ENCODE data around the gene RGSL1. TPM values are rescaled to one million over a fixed set of nuclear protein-coding genes. Genes with fewer than 3 reads are reported as not detected.

RGSL1 gene
- total and polyA plus RNA-seq, 2 donors (not counting 1 experiment from before 2014, with no cell fraction given) = not detected

DNA sequence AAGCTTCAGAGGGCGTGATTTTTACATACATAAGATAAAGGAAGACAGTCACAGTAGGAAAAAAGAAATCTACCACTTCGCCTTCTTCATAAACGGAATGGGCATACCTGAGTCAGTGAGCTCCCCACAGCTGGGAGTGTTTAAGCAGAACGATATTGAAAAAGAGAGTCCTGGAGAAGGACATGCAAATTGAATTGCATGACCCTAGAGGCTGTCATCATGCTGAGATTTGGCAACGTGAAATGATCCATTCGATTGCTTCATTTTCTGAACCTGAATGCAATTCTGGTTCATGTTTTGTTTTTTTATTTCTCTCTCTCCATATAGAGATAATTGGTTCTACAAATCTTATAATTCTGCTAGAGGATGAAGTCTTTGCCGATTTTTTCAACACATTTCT is 3.7 kb downstream of the RGSL1 start:
- no peaks in the 10 kb centered on the region for H3K36me3 ChIP-seq (ENCODE audit: control insufficient read depth, insufficient read depth, low read length)
- H3K79me2 ChIP-seq (ENCODE audit: control insufficient read depth, insufficient read depth, low read length) = no peaks in the 10 kb centered on the region
- no peak for DNase-seq (ENCODE audit: low read depth in 2 of 2)
- H3K4me2 ChIP-seq (ENCODE audit: extremely low read depth, insufficient read depth, low read length) = no peak overlapping the region
- TF ChIP-seq, protein P1, sequence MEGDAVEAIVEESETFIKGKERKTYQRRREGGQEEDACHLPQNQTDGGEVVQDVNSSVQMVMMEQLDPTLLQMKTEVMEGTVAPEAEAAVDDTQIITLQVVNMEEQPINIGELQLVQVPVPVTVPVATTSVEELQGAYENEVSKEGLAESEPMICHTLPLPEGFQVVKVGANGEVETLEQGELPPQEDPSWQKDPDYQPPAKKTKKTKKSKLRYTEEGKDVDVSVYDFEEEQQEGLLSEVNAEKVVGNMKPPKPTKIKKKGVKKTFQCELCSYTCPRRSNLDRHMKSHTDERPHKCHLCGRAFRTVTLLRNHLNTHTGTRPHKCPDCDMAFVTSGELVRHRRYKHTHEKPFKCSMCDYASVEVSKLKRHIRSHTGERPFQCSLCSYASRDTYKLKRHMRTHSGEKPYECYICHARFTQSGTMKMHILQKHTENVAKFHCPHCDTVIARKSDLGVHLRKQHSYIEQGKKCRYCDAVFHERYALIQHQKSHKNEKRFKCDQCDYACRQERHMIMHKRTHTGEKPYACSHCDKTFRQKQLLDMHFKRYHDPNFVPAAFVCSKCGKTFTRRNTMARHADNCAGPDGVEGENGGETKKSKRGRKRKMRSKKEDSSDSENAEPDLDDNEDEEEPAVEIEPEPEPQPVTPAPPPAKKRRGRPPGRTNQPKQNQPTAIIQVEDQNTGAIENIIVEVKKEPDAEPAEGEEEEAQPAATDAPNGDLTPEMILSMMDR (conservative IDR thresholded peaks at IDR 0.05 in 1 of 2, IDR thresholded peaks at IDR 0.05 in 1 of 2; ENCODE audit: low read depth in 1 of 2, low read length in 2 of 2) = no peak
- TF ChIP-seq EZH2 (IDR thresholded peaks at IDR 0.05; ENCODE audit: low read length, missing control alignments) = no peak
- no peak overlapping the region for H3K27ac ChIP-seq (ENCODE audit: insufficient read depth, low read length)
- no peak overlapping the region for H3K9ac ChIP-seq (ENCODE audit: insufficient read depth, low read length)
- no peaks in the 10 kb centered on the region for H3K9me3 ChIP-seq (ENCODE audit: control insufficient read depth, insufficient read depth, low read depth, low read length)
- H3K27me3 ChIP-seq (ENCODE audit: control insufficient read depth, insufficient read depth, low read length) = no peaks in the 10 kb centered on the region
- H4K20me1 ChIP-seq (ENCODE audit: control insufficient read depth, extremely low read depth, insufficient read depth, low read length) = no peaks in the 10 kb centered on the region
- no peaks in the 10 kb centered on the region for H3K4me1 ChIP-seq (ENCODE audit: control insufficient read depth, extremely low read depth, insufficient read depth, low read length)
- H2AFZ ChIP-seq (ENCODE audit: low read length) = no peak overlapping the region
- no peak overlapping the region for H3K4me3 ChIP-seq (replicated peaks in 1 of 4; ENCODE audit: control extremely low read depth in 1 of 4, insufficient read depth in 1 of 4, low read depth in 3 of 4, low read length in 4 of 4)

DNA sequence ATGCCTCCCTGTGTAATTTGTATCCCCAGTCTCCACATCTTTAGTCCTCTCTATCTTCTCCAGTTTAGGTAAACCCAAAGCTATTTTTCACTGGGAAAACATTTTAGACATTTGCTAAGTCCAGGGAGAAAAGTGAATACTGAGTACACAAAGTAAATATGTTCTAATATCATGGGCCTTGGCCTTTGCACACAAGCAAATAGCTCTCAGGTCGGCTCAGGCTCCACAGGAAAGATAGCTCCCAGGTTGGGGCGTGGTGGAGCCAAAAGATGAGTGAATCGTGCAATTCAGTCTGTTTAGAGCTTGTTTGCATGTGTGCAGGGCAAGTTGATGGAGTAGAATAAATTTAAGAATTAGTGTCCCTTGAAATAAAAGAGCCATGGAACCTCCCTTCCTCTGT is 7.9 kb downstream of the RGSL1 start:
- Histone ChIP-seq H2AFZ (ENCODE audit: low read length) (no peak overlapping the region), H3K9ac (ENCODE audit: insufficient read depth, low read length) (no peak overlapping the region), H3K36me3 (ENCODE audit: control insufficient read depth, insufficient read depth, low read length) (no peaks in the 10 kb centered on the region), H3K4me1 (ENCODE audit: control insufficient read depth, extremely low read depth, insufficient read depth, low read length) (no peaks in the 10 kb centered on the region), H3K4me3 (replicated peaks in 1 of 4; ENCODE audit: control extremely low read depth in 1 of 4, insufficient read depth in 1 of 4, low read depth in 3 of 4, low read length in 4 of 4) (no peak overlapping the region), H3K27me3 (ENCODE audit: control insufficient read depth, insufficient read depth, low read length) (no peaks in the 10 kb centered on the region), H3K4me2 (ENCODE audit: extremely low read depth, insufficient read depth, low read length) (no peak overlapping the region), H3K9me3 (ENCODE audit: control insufficient read depth, insufficient read depth, low read depth, low read length) (no peaks in the 10 kb centered on the region), H3K27ac (ENCODE audit: insufficient read depth, low read length) (no peak overlapping the region), H4K20me1 (ENCODE audit: control insufficient read depth, extremely low read depth, insufficient read depth, low read length) (no peaks in the 10 kb centered on the region), H3K79me2 (ENCODE audit: control insufficient read depth, insufficient read depth, low read length) (no peaks in the 10 kb centered on the region)
- no peak for DNase-seq (ENCODE audit: low read depth in 2 of 2)
- no peak for TF ChIP-seq EZH2 (IDR thresholded peaks at IDR 0.05; ENCODE audit: low read length, missing control alignments)
- TF ChIP-seq, protein P1 (conservative IDR thresholded peaks at IDR 0.05 in 1 of 2, IDR thresholded peaks at IDR 0.05 in 1 of 2; ENCODE audit: low read depth in 1 of 2, low read length in 2 of 2) = no peak

DNA sequence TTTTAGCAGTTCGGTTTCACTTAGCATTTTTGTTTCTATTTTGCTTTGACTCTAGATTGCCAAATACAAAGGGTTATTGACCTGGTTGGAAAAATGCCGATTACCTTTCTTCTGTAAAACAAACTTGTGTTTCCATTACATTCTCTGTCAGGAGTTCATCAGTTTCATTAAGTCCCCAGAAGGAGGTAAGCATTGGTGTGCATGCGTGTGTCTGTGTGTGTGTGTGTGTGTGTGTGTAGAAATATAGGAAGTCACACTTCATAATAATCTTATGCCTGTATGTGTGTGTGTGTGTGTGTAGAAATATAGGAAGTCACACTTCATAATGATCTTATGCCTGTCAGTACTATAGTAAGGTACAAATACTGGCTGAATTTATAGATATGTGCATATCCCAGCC is 10.0 kb downstream of the RGSL1 start:
- Histone ChIP-seq H3K9ac (ENCODE audit: insufficient read depth, low read length) (no peak overlapping the region), H3K27me3 (ENCODE audit: control insufficient read depth, insufficient read depth, low read length) (no peaks in the 10 kb centered on the region), H4K20me1 (ENCODE audit: control insufficient read depth, extremely low read depth, insufficient read depth, low read length) (no peaks in the 10 kb centered on the region), H3K9me3 (ENCODE audit: control insufficient read depth, insufficient read depth, low read depth, low read length) (no peaks in the 10 kb centered on the region), H3K4me1 (ENCODE audit: control insufficient read depth, extremely low read depth, insufficient read depth, low read length) (no peaks in the 10 kb centered on the region), H3K79me2 (ENCODE audit: control insufficient read depth, insufficient read depth, low read length) (no peaks in the 10 kb centered on the region), H3K4me3 (replicated peaks in 1 of 4; ENCODE audit: control extremely low read depth in 1 of 4, insufficient read depth in 1 of 4, low read depth in 3 of 4, low read length in 4 of 4) (no peak overlapping the region), H3K27ac (ENCODE audit: insufficient read depth, low read length) (no peak overlapping the region), H2AFZ (ENCODE audit: low read length) (no peak overlapping the region), H3K4me2 (ENCODE audit: extremely low read depth, insufficient read depth, low read length) (no peak overlapping the region), H3K36me3 (ENCODE audit: control insufficient read depth, insufficient read depth, low read length) (no peaks in the 10 kb centered on the region)
- TF ChIP-seq, protein P1 (conservative IDR thresholded peaks at IDR 0.05 in 1 of 2, IDR thresholded peaks at IDR 0.05 in 1 of 2; ENCODE audit: low read depth in 1 of 2, low read length in 2 of 2) = no peak
- no peak for DNase-seq (ENCODE audit: low read depth in 2 of 2)

Measured in fibroblast of lung (primary cell).